NCI-H1105 treated with DMSO at 0.1 percent for 48 hours (cell line): ENCODE measurements around the gene ALDH1A3.
A peak's percentile ranks its signal among the peaks of the same experiment; 100 is the strongest.
"Not testable (repeated sequence)": the region's sequence is repeated elsewhere in the genome, so short reads cannot be mapped to it uniquely, and the experiment has no call there.

Experiments used
- DNase-seq: peaks from one replicate; lab custom pipeline; 2025; lab: John Stamatoyannopoulos, UW

ALDH1A3 gene

DNA sequence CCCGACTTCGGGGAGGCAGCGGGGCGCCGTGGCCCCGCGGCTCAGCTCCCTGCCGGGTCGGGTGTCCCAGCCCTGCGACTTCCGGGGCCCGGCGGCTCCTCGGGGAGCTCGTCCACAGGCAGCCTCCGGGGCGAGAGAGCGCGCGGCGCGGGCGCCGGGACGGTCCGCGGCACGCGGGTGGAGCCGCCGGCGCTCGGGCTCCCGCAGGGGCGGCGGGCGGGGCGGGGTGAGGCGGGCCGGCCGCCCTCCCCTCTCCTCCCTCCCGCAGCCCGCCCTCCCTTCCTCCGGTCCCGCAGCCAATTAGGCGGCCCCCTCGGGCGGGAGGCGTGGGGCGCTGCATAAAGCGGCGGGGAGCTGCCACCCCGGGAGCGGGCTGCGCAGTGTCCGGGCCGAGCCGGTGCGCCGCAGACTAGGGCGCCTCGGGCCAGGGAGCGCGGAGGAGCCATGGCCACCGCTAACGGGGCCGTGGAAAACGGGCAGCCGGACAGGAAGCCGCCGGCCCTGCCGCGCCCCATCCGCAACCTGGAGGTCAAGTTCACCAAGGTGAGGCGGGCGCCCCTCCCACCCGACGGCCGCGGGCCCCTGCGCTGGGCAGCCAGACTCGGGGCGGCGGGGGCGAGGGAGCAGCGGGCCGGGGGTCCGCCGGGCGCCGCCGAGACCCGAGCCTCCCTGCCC, at the start of gene ALDH1A3:
Gene ALDH1A3, plus strand, starts transcription at position 368 of the 675 bp plus-strand sequence. Its CDS starts 77 bp downstream, at position 445.
- DNase-seq: no peak

DNA sequence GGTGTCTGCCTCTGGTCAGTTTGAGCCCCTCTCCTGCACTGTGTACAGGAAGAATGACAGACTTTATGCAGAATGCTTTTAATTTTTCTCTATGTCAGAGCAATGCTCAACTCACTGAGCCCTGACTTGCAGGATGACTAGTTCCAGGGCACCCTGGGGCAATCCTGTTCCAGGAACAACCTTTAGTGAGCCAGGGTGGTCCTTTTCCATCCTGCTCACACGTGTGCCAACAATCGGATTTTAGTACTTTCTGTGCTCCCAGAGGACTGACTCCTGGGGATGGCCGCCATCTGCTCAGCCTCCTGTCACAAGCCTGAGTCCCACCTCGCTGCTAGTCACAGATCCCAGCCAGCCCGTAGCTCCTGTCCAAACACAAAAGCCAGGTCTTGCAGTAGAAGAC, 48.2 kb upstream of the ALDH1A3 start:
- no peak for DNase-seq

DNA sequence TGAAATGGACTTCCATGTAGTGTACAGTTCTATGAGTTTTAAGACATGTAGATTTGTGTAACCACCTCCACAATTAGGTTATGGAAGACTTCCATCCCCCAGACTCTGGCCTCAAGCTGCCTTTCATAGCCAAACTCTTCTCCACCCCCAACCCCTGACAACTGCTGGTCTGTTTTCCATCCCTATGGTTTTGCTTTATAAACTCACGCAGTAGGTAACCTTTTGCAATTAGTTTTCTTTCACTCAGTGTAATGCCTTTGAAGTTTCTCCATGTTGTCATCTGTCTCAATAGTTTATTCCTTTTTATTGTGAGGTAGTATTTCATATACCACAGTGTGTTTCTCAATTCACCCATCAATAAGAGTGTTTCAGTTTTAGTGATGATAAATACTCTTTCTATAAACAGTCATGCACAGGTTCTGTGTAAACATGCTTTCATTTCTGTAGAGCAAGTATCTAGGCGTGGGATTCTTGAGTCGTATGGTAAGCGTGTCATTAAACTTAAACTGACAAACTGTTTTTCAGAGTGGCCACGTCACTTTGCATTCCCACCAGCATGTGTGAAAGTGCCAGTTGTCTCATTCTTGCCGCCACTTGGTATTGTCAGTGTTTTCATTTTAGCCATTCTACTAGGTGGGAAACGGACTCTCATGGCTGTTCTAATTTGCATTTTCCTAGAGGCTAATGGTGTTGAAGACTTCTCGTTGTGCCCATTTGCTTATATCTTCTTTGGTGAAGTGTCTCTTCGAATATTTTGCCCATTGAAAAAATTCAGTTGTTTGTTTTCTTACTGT, 47.3 kb upstream of the ALDH1A3 start:
- no peak for DNase-seq

DNA sequence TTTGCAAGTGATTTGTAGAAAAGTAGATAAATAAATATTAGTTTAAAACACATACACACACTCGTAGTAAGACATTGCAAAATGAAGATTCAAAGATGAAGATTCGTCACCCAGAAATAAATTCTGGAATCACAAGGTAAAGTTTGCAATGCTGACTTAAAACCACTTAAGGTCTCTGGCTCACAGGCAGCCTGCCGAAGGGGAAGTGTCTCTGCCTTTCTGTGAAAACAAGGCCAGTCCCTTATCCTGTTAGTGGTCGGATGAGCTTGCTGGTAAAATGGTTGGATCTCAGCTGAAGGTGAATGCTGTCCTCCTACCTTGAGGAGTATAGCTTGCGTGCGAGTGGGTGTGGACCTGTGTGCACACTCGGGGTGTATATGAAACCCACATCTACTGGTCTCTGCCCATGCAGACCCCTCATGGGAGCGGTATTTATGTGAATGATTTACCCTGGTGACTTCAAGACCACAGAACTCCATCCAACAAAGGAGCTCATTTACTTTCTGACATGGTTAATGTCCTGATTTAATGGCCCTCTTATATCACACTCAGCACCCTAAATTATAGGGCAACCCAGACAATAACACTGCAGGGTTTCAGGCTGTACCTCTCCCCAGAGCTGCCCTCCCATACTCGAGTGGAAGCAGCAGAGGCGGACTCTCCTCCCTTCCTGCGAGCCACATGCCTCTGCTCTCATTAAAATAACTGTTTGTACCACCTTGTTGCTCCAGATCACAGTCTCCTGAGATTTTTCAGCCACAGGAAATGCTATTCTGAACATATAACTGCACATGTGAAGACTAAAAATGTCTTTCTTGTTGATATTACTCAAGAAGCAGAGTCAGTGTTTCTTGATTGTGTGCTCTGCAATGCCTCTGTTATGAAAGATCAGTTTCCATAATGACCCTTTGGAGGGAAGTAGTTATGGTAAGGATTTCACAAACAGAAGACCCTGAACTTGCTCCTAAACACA, 45.9 kb upstream of the ALDH1A3 start:
- DNase-seq: no peak

DNA sequence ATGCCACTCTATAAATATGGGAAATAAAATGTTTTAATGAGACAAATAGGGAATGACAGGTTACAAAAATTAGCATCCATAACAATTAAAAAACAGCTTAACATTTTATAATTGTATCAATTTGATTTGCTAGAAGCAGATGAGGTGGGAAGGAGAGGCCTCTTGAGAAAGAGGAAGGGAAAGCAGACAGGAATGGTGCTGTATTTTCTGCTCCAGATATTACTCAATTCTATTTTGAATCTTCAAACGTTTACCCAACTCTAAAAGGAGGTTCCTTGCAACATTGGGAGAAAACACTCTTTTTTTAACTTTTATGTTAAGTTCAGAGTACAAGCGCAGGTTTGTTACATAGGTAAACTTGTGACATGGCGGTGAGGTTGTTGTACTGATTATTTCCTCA, 44.9 kb upstream of the ALDH1A3 start:
- DNase-seq: no peak

DNA sequence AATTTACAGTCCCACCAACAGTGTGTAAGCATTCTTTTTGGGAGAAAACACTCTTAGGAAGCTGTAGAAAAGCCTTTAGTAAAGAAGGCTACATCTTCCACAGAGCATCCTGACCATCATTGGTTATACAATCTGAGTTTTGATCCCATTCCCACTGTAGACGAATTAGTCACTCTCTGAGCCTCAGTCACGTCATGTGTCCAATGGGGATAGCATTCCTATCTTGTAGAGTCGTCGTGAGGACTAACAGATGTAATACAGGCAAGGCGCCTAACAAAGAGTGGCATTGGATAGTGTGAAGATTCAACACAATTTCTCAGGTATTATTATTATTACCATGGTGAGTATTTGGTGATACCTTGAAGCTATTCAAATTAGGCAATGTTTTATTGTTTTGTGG, 44.0 kb upstream of the ALDH1A3 start:
- DNase-seq: no peak

DNA sequence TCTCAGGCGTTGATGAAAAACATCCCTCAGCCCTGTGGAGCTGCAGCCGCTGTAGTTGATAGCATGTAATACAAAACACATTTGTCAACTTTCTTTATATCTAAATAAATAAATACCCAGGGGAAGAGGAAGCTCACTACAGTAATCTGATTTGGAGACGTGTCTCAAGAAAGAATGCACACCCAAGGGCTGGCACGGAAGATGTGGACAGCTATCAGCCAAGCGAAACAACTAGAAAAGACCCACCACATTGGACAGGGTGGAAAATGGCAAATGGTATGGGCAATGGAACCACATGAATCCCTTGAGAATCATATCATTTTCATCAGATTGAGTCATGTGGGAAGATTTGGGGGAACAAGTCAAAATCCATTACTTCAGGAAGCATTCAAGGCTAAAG, 43.1 kb upstream of the ALDH1A3 start:
- DNase-seq: no peak

DNA sequence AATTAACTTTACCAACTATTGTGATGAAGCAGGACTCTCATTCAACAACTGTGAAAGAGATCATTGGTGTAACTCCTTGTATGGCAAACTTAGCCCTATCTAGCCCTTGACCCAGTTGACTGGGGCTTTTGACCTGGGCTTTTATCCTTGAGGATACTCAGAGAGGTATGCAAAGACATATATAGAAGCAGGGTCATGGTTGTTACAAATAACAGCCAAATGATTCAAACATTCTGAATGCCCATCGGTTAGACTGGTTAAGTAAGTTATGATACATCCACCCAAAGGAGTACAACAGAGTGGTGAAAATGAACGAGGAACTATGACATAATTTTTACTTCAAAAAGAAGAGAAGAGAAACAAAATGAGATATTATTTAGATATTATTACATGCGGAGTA, 38.2 kb upstream of the ALDH1A3 start:
- DNase-seq: no peak

DNA sequence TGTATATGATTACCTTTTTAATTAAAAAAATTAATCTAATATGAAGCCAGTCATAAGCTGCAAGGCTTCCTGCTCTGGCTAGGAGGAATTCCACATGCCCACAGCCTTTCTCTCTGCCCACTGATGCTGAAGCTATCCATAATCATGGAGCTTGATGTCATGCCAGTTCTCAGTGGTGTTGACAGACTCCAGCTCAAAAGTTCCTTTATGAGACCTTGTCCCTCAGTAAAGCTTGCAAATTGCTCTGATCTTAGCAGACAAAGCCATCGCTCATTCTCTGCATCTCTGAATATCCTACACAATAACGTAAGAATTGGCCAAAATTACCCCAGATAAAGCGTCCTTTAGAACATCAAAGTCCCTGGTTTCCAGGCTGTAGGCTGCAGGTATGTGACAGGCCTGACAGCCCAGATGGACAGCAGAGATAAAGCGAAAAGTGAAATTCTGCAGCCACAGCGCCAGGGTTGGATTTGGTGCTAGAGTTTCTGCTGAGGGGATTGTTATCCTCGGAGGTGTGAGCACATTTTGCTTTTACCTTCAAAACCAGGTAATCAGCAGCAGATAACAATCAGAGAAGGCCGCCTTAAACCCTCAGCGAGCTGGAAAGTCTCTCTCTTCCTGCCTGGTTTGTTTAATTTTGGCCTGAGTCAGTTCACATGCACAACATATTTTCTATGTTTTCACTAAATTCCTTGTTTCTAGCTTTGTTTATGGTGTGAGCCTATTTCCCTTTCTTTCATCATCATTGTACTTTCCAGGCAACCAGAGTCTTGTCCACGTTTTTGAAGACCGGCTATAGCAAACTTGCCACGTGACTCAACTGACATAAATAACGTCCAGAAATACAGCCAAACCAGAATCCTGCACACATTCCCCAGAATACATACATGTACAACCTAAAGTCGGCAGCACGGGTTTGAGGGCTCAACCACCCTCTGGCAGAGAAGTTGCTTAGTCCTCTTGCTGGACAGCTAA, 36.6 kb upstream of the ALDH1A3 start:
- DNase-seq: no peak

DNA sequence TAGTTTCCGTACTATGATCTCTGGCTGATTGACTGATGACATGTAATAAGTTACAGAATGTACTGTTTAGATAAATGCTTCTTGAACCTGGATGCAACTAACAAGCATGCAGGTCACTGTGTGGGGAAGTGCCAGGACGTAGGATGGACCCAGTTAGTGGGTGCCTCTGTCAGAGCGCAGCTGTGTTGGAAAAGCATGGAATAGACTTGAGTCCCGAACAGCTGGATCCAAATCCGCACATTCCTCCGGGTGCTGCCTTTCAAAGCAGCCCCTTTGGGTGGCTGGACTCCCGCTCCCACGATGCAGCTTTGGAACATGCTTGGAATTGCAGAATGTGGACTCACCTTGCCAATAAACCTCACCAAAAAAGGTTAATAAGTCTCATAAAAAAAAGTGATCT, 35.5 kb upstream of the ALDH1A3 start:
- DNase-seq: no peak

DNA sequence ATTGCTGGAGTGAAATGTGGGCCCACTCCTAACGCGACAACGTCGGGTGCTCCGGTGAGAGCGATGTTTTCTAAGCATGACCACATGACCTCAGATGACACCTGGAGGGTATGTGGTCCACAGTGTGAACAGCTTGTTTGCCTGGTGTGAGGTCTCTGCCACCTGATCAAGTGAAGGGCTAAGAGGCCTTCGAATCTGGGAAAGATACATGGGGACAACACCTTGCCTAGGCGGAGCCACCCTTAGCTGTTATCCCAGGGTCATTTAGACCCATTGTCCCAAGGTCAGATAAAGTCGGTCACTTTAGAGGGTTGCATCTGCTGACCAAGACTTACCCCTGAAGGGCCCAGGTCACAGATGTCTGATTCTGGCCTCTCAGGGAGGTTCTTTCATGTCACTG, 34.9 kb upstream of the ALDH1A3 start:
- DNase-seq: no peak

DNA sequence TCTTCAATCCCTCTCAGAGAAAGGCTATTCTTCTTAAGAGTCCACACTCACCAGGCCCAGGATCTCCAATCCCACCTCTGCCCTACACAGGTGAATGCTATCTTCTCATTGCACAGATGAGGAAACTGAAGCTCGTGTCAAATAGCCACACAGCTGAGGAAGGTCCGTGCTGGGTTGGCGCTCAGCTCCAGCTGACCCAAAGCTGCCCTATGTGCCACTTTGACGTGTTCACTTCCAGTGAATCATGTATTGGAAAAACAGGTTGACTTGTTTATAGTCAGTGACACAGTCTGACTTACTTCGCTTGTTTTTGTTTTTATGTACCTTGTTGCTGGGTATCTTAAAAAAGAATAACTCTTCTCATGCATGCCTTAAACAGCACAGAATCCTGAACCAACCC, 32.4 kb upstream of the ALDH1A3 start:
- no peak for DNase-seq

DNA sequence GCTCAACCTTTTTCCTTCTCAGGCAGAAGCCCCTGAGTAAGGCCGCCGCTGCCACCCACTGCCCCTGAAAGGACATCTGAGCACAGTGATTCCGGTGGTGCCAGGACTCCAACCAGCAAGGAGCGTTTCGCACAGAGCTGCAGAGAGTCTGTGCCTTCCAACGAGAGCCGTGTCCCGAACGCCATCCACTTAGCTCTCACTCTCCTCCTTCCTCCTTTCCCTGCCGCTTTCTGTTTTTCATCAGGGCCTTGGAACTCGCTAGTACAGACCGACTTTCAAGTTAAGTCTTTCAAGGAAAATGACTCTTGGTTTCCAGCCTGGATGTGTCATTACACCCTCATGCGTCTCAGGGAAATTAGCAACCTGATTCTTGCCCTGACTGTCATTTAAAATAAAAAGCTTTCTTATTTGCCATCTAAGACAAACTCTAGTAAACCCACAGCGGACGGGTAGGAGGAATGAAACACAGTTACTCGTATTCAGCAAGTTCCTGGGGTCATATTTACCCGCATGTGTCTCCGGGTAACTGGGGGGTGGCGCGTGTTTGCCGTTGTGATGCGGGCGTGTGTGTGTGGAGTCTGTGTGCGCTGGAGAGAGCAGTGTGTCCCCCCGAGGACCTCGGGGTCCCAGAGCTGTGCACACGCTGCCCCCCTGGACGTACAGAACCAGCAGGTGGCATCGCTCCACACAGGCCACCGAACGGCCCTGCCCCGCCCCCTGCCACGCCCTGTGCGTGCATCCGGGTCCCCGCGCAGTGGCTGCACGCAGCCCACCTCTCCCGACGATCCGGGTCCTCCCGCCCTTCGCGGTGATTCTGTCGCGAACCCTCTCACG, 30.4 kb upstream of the ALDH1A3 start:
- peak; percentile 62 for DNase-seq

DNA sequence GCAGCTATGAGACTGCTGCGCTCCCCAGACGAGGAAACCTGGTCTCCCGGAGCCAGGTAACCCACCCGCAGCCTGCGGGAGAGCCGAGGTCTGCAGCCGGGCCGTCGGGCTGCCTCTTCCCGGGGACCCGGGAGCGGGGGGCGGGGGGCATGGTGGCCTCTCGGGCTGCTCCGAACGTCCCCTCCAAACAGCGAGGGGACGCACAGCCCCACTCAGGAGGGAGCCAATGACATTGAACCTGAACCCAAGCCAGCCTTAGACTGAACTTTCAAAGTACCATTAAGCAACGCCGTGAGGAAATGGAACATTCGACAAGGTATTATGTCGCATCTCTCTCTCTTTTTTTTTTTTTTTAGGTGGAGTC, 29.8 kb upstream of the ALDH1A3 start:
- DNase-seq: no peak

DNA sequence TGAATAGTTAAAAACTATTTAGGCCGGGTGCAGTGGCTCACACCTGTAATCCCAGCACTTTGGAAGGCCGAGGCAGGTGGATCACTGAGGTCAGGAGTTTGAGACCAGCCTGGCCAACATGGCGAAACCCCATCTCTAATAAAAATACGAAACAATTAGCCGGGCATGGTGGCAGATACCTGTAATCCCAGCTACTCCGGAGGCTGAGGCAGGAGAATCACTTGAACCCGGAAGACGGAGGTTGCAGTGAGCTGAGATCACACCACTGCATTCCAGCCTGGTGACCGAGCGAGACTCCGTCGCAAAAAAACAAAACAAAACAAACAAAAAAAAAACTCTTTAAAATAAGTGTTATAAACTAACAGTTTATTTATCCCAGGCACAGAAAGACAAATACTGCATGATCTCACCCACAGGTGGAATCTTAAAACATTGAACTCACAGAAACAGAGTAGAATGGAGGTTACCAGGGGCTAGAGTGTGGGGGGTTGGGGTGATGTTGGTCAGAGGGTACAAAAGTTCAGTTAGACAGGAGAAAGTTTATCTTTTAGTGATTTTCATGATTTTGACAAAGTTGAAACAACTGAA, 28.1 kb upstream of the ALDH1A3 start:
- not testable (repeated sequence) for DNase-seq

DNA sequence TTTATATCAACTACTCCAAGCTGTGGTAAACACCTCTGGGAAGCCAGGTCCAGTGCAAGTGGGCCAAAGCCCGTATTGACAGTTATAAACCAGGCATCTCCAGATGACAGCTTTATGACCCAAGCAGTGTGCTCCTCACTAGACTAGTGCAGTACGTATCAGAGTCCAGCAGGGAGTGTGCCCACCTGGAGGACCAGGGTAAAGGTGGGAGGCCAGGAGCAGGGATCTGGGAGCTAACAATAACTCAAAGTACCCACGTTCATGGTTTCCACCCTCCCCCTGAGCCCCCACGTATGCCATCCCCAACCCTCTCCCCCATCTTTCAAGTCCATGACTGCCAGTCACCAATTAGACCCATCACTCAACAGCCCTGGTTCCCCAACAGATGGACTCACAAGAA, 27.0 kb upstream of the ALDH1A3 start:
- no peak for DNase-seq

DNA sequence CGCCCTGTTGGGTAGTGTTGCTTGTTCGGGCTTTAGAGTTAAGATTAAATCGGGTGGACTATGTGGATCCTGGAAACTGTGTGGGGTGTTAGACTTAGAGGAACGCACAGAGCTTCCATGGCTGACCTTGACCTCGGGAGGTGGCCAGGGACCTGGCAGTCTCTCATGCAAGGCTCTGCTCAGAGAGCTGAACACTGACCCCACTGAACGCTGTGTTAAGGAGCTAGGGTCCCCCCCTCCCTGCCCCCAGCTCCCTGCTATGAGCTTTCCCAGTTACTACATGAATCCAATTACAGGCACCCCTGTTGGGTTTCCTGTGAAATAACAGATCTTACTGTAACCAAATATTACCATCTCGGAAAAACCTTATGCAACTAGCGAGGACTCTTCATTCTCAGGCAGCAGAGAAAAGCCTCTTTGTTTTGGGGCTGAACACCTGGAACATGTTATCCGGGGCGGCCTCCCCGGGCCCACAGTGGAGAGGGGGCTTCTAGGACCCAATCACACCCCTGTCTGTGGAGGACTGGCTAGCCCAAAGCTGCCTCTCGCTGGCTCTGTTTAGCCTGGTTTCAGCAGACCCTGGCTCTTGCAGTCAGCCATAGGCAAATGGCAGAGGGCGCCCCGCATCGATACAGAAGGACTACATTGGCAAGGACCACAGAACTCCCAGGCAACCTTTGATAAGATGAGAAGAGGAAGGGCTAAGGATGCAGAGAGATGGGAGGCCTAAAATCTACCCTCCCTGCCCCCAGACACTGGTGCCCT, 25.8 kb upstream of the ALDH1A3 start:
- DNase-seq: no peak

DNA sequence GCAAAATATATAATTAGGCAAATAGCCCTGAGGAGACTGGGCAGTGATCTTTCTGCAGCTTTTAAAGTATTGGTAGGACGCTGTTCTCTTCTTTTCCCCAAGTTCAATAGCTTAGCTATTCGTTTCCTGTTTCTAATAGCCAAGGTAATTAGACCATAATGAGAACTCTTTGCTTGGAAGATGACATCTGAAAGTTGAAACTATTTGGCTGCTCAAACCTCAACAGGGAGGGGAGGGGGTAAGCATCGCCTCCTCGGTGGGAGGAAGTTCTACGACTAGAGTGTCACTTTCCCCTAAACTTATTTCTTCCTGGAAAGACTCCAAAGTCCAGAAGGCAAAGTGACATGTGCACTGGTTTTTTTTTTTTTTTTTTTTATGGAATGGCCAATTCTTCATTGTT, 22.8 kb upstream of the ALDH1A3 start:
- no peak for DNase-seq

DNA sequence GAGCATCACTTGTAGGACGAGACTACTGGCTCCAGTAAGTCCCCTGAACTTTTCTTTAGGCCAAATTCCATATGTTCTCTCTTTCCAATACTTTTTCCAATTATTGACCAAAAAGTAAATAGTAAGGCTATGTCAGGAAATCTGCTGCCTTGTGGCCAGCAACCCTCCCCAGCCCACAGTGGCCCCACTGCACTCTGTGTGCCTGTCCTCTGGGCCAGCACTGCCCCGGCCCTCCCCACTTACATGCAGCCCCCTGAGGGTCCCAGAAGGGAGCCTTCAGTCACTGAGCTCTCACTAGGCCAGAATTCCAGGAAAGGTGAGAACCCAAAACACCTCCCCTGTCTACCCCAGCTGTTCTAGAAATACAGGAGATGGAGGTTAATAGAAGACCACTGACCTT, 21.3 kb upstream of the ALDH1A3 start:
- DNase-seq: no peak
